ENCODE data around the gene ATF7.
A peak's percentile ranks its signal among the peaks of the same experiment; 100 is the strongest.

Gene ATF7

DNA sequence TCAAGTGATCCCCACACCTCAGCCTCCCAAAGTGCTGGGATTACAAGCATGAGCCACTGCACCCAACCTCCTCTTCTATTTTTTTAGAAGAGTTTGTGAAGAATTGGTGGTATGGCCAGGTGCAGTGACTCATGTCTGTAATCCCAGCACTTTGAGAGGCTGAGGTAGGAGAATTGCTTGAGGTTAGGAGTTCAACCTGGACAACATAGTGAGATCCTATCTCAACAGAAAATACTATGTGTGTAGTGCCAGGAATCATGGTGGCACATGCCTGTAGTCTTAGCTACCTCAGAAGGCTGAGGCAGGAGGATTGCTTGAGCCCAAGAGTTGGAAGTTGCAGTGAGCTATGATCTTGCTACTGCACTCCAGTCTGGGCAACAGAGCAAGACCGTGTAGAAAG lies 5.5 kb upstream of the ATF7 start:
- no peak overlapping the region for H3K4me3 ChIP-seq (ENCODE audit: low read length)
- TF ChIP-seq, protein P1, sequence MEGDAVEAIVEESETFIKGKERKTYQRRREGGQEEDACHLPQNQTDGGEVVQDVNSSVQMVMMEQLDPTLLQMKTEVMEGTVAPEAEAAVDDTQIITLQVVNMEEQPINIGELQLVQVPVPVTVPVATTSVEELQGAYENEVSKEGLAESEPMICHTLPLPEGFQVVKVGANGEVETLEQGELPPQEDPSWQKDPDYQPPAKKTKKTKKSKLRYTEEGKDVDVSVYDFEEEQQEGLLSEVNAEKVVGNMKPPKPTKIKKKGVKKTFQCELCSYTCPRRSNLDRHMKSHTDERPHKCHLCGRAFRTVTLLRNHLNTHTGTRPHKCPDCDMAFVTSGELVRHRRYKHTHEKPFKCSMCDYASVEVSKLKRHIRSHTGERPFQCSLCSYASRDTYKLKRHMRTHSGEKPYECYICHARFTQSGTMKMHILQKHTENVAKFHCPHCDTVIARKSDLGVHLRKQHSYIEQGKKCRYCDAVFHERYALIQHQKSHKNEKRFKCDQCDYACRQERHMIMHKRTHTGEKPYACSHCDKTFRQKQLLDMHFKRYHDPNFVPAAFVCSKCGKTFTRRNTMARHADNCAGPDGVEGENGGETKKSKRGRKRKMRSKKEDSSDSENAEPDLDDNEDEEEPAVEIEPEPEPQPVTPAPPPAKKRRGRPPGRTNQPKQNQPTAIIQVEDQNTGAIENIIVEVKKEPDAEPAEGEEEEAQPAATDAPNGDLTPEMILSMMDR (conservative IDR thresholded peaks at IDR 0.05; ENCODE audit: low read depth, low read length), result no peak
- no peak for DNase-seq (ENCODE audit: low read depth)

DNA sequence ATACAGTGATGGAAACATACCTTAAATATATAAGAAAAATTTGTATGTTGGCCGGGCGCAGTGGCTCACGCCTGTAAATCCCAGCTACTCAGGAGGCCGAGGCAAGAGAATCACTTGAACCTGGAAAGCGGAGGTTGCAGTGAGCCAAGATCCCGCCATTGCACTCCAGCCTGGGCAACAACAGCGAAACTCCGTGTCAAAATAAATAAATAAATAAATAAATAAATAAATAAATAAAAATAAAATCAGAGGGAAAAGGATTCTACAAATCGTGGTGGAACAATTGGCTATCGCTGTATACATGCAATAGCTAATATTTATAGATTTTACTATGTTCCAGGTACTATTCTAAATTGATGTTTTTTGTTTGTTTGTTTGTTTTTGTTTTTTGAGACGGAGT lies 1.7 kb upstream of the ATF7 start:
- H3K4me3 ChIP-seq (ENCODE audit: low read length), result no peak overlapping the region
- TF ChIP-seq, protein P1 (conservative IDR thresholded peaks at IDR 0.05; ENCODE audit: low read depth, low read length), result no peak
- no peak for DNase-seq (ENCODE audit: low read depth)

DNA sequence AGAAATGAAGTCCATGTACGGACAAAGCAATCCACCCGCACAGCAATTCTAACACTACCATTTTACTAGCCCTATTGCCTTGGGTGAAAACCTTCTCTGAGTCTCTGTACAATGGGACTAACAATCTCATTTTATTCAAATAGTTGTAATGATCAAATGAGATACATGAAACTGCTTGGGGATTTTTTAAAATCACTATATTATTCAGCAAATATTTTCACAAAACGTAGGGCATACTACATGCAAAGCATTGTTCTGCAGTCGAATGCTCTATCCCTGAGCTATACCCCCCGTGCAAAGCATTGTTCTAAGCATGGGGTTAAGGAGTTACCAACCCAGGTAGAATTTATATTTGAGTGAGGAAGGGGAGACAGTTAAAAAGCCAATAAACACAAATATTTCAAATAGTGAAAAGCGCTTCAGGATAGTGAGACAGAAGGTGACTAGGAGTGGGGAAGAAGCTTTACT lies 554 bp upstream of the ATF7 start:
- peak overlapping the region; percentile 95 for H3K4me3 ChIP-seq (ENCODE audit: low read length)
- DNase-seq (ENCODE audit: low read depth), result no peak
- TF ChIP-seq, protein P1 (conservative IDR thresholded peaks at IDR 0.05; ENCODE audit: low read depth, low read length), result no peak

DNA sequence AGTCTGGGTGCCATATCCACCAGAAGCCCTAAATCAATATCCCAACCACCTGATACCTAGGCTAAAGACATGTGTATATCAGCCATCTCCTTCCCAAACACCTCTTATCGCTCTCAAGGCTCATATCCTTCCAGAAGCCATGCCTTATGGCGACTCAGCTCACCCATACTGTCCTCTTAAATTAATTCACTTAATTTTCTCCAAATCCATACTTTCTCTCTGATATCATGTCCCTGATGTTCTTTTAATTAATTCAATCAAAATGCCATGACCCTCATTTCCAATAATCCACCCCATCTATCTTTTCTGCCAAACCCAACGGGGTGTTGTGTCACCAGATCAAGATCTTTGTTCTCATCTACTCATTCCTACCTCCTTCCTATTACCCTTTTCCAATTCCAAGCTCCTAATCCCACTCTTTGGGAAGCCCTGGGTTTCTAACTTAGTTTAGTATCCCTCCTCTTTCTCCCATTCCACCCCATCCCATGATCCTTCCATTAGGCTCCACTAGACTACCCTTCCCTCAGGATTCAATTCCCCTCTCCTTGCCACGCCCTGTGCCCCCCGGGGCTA lies 723 bp downstream of the ATF7 start:
- TF ChIP-seq, protein P1 (conservative IDR thresholded peaks at IDR 0.05; ENCODE audit: low read depth, low read length), result no peak
- H3K4me3 ChIP-seq (ENCODE audit: low read length), result peak overlapping the region; percentile 95
- no peak for DNase-seq (ENCODE audit: low read depth)

DNA sequence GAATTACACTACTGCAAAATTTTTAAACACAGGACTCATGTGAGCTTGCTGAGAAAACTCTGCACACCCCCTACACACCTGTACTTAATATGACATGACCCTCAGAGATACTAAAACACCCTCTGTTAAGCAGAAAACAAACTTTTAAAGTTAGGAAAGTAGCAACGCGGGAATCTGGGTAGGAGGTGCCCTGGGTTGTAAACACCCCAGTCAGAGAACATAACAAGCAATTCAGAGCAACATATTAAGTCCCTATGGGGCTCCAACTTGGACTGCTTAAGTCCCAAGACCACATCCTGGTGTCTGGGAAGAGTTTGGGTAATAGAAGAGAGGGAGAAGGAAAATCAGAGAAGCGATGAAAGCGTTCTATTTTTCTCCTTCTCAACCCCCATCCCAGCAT lies 1.2 kb downstream of the ATF7 start:
- DNase-seq (ENCODE audit: low read depth), result no peak
- TF ChIP-seq, protein P1 (conservative IDR thresholded peaks at IDR 0.05; ENCODE audit: low read depth, low read length), result no peak
- peak overlapping the region; percentile 95 for H3K4me3 ChIP-seq (ENCODE audit: low read length)

DNA sequence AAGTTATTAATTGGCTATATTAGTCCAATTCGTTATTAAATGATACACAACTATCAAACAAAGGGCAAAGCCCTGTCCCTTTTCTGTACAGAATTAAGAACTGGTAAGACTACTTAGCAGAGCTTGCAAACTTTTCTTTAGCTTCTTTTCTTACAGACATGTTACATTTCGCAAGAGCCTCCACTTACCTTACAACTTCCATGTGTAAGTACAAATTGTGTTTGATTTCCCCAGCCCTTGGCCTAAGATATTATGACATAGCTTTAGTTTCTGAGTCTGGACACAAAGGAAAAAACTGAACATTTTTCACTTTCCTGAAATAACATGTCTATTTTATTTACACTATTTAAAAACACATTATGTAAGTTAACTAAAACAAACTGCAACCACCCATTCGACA lies 1.7 kb downstream of the ATF7 start:
- H3K4me3 ChIP-seq (ENCODE audit: low read length), result peak overlapping the region; percentile 95
- TF ChIP-seq, protein P1 (conservative IDR thresholded peaks at IDR 0.05; ENCODE audit: low read depth, low read length), result no peak
- DNase-seq (ENCODE audit: low read depth), result no peak

DNA sequence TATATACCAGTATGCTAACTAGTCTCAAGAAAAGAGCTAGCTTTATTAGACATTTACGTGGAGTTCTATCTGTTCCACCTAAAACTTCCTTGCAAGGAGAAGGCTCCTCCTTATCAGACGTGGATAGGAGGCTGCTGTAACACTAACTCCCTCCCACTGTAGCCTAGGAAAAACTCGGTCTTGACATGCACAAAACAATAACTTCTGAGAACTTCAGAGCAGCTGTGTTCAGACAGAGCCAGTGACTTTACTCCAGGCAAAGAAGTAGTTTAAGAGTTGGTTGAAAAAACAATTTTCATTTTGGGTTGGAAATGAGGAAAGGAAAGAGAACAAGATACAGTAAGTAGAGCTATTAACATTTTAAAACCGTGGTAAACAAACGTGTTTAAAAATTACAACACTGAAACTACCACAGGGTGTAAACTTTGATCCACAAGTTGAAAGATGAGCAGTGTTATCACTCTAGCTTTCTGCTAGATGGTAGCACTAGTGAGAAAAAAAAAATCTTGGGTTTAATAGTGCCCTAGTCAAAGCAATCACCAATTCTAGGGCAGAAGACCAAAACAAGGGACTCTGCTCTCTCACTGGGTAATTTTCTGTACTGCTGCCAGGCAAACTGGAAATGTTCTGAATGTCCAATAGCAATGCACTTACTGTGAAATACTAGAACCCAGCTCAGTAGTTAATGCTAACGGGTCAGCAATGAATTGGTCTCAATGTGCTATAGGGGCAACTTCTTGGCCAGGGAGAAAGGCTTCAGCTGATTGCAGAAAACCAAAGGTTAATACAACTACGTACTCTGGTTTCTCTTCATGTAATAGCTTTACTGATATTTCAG lies 2.4 kb downstream of the ATF7 start:
- H3K4me3 ChIP-seq (ENCODE audit: low read length), result peak overlapping the region; percentile 95

More for the DNA sequence above, 2.4 kb downstream of the ATF7 start:
- TF ChIP-seq, protein P1 (conservative IDR thresholded peaks at IDR 0.05; ENCODE audit: low read depth, low read length), result no peak
- no peak for DNase-seq (ENCODE audit: low read depth)

Measured in retinal pigment epithelial cell (primary cell).